ENCODE data around the gene SMAD3. TPM values are rescaled to one million over a fixed set of nuclear protein-coding genes. Genes with fewer than 3 reads are reported as not detected.

The SMAD3 gene
- total RNA-seq, 6 experiments from 2014 or later, result 9.2 to 34.0 (median 14.4) TPM

DNA sequence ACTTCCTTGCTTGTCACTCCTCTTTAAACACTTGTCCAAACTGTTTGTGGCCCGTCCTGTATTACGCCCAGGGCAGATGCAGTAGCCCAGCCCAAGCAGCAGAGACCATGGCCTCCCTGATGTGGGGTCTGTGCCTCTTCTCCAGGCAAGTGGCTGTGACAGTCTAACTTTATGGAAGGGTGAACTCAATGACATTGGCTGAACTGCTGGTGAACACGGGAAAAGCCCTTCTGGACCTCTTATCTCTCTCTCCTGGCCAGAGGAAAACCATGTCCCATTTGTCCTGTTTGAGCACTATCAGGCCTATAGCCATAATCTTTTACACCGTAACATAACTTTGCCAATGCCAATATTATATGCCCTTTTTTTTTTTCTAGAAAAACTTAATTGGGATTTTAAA lies 67.6 kb downstream of the SMAD3 start:
- ATAC-seq, result peak in 3 of 4 donors; percentile 26 to 57 (median 51)
- 50% methylated on average over 4 of the region's 4 CpGs for WGBS (ENCODE audit: insufficient coverage, low coverage, low lambda C conversion rate, missing lambda C conversion rate)
- TF ChIP-seq, protein P1, sequence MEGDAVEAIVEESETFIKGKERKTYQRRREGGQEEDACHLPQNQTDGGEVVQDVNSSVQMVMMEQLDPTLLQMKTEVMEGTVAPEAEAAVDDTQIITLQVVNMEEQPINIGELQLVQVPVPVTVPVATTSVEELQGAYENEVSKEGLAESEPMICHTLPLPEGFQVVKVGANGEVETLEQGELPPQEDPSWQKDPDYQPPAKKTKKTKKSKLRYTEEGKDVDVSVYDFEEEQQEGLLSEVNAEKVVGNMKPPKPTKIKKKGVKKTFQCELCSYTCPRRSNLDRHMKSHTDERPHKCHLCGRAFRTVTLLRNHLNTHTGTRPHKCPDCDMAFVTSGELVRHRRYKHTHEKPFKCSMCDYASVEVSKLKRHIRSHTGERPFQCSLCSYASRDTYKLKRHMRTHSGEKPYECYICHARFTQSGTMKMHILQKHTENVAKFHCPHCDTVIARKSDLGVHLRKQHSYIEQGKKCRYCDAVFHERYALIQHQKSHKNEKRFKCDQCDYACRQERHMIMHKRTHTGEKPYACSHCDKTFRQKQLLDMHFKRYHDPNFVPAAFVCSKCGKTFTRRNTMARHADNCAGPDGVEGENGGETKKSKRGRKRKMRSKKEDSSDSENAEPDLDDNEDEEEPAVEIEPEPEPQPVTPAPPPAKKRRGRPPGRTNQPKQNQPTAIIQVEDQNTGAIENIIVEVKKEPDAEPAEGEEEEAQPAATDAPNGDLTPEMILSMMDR (IDR thresholded peaks at IDR 0.05), result no peak
- no peak for TF ChIP-seq POLR2A (IDR thresholded peaks at IDR 0.05)
- Histone ChIP-seq H3K27ac (no peak overlapping the region), H3K9me3 (no peaks in the 10 kb centered on the region), H3K27me3 (no peaks in the 10 kb centered on the region), H3K4me3 (no peak overlapping the region), H3K36me3 (no peaks in the 10 kb centered on the region), H3K4me1 (peaks cover 0 to 58% (median 33%) of the 10 kb centered on the region in 4 donors)
- intact Hi-C loops (cut with DNase I), result no loop called here
- DNase-seq, result no peak

DNA sequence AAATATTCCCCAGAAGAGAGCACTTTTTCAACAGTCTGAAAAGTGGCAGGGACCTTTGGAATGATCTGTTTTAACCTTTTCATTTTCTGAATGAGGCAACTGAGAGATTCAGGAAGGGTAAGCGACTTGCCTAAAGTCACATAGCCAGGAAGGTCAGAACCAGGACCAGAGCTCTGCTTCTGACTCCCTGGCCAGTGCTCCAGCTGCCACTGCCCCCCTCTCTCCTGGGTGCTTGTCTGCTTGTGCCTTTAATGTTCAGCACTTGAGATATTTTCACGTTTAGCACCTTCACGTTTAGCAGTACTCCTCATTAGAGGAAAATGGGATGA lies 68.3 kb downstream of the SMAD3 start:
- Histone ChIP-seq H3K9me3 (no peaks in the 10 kb centered on the region), H3K4me1 (peaks cover 0 to 63% (median 33%) of the 10 kb centered on the region in 4 donors), H3K27me3 (no peaks in the 10 kb centered on the region), H3K4me3 (no peak overlapping the region), H3K36me3 (no peaks in the 10 kb centered on the region), H3K27ac (peak overlapping the region in 1 of 3 donors; percentile 85)
- 49% methylated on average over 3 of the region's 3 CpGs for WGBS (ENCODE audit: insufficient coverage, low coverage, low lambda C conversion rate, missing lambda C conversion rate)
- ATAC-seq (peak in 1 of 4 donors; percentile 9), DNase-seq (no peak)
- intact Hi-C loops (cut with DNase I), result no loop called here
- TF ChIP-seq, protein P1 (IDR thresholded peaks at IDR 0.05), result no peak
- no peak for TF ChIP-seq POLR2A (IDR thresholded peaks at IDR 0.05)

DNA sequence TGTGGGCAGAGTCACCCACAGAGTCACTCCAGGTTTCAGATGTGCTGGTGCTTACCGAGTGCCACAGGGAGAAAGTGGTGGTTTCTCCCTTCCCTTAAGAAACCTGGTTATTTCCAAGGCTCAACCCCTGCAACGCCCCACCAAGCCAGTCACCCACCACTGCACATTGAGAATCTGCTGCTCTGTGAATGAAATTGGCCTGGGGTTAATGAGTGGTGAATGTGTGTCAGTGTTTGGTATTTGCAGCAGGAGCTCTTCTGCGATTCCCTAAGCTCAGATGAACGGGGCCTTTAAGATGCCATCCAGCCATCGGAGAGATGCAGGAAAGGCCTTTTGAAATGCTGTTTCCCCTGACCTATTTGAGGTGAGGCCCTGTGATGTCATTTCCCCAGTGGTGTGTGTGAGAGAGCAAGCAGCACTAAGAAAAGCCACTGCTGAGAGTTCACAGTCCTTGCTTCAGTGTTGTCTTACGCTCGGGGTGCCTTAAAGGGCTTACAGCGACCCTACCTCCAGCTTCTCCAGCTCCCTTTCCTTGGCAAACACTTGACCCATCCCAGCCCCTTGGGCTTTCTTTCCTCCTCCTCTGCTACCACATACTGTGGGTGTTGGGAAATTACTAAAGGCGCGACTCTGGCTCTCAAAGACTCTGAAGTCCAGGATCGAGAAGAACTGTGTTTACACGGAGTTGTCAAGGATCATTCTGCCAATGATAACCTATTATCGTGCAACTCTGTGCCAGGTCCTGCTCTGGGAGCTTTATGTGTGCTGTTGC lies 68.9 kb downstream of the SMAD3 start:
- Histone ChIP-seq H3K36me3 (no peaks in the 10 kb centered on the region), H3K4me1 (peaks cover 0 to 66% (median 33%) of the 10 kb centered on the region in 4 donors), H3K9me3 (no peaks in the 10 kb centered on the region), H3K27me3 (no peaks in the 10 kb centered on the region), H3K27ac (peak overlapping the region; percentile 70 to 85 (median 77)), H3K4me3 (no peak overlapping the region)
- ATAC-seq, result peak; percentile 39 to 52 (median 46)
- intact Hi-C loops (cut with DNase I), result no loop called here
- 28% methylated on average over 11 of the region's 13 CpGs for WGBS (ENCODE audit: insufficient coverage, low coverage, low lambda C conversion rate, missing lambda C conversion rate)
- no peak for DNase-seq
- no peak for TF ChIP-seq POLR2A (IDR thresholded peaks at IDR 0.05)
- TF ChIP-seq, protein P1 (IDR thresholded peaks at IDR 0.05), result no peak

DNA sequence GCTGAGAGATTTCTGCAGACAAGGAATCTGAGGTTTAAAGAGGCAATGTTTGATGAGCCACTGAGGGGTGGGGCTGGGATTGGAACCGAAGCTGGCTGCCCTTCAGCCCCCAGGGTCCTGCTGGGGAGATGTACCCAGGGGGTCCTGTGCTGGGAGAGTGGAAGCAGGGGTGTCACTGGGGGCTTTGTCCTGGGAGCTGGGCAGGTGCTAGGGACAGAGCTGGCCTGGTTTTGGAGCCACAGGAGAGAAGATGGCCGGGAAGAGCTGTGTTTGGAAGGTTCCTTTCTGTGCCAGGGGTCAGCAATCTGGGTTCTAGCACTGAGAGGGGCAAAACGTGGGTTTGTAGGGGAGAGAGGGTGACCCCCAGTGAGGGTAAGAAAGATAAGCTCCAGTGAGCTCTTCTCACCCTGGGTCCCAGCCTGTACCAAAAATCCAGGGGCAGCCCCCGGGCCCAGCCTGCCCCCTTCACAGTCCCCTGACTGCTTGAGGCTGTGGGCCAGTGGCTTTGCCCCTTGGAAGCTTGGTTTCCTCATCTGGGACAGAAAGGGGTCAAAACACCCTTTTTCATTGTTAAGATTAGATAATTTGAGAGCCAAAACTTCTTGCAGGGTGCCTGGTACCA lies 69.6 kb downstream of the SMAD3 start:
- peak in 3 of 4 donors; percentile 3 to 22 (median 10) for ATAC-seq
- no peak overlapping the region for H3K4me3 ChIP-seq
- peak overlapping the region; percentile 70 to 85 (median 77) for H3K27ac ChIP-seq
- intact Hi-C loops (cut with DNase I), result no loop called here
- DNase-seq, result no peak
- H3K4me1 ChIP-seq, result peaks cover 0 to 66% (median 33%) of the 10 kb centered on the region in 4 donors
- no peaks in the 10 kb centered on the region for H3K36me3 ChIP-seq
- TF ChIP-seq POLR2A (IDR thresholded peaks at IDR 0.05), result no peak
- TF ChIP-seq, protein P1 (IDR thresholded peaks at IDR 0.05), result no peak
- no peaks in the 10 kb centered on the region for H3K9me3 ChIP-seq
- no peaks in the 10 kb centered on the region for H3K27me3 ChIP-seq
- 23% methylated on average over 2 of the region's 4 CpGs for WGBS (ENCODE audit: insufficient coverage, low coverage, low lambda C conversion rate, missing lambda C conversion rate)
